DOHH2 (cell line): Measurements from ENCODE around the gene C2orf49.

Experiments
- H3F3A ChIP-seq: fragments of 200-600 bp; sonication (generic), shearing (Covaris generic); 2 replicates; pipeline ENCODE4 v1.6.0; 2016; ENCODE audit warnings: antibody characterized with exemption, mild to moderate bottlenecking; ENCODE audit not compliant: control insufficient read depth, insufficient read depth
- H3K27ac ChIP-seq: fragments of 200-600 bp; sonication (generic); 2 replicates; pipeline ENCODE4 v1.5.1; 2014; ENCODE audit warnings: low read depth, mild to moderate bottlenecking, low read length, moderate library complexity
- H3K27me3 ChIP-seq: fragments of 200-600 bp; sonication (generic); 2 replicates; pipeline ENCODE4 v1.6.1; 2014; ENCODE audit warnings: mild to moderate bottlenecking, low read length, mixed read lengths; ENCODE audit not compliant: control insufficient read depth
- H3K36me3 ChIP-seq: fragments of 200-600 bp; sonication (generic); 2 replicates; pipeline ENCODE4 v1.6.1; 2014; ENCODE audit warnings: mild to moderate bottlenecking, low read length, moderate library complexity, mixed read lengths; ENCODE audit not compliant: control insufficient read depth
- H3K4me1 ChIP-seq: fragments of 200-600 bp; sonication (generic); 2 replicates; pipeline ENCODE4 v1.6.1; 2014; ENCODE audit warnings: mild to moderate bottlenecking, low read length, mixed read lengths; ENCODE audit not compliant: control insufficient read depth
- H3K4me2 ChIP-seq: fragments of 200-600 bp; sonication (generic); 2 replicates; pipeline ENCODE4 v1.6.0; 2014; ENCODE audit warnings: mild to moderate bottlenecking, low read length, moderate library complexity
- H3K4me3 ChIP-seq: fragments of 200-600 bp; sonication (generic); 2 replicates; pipeline ENCODE4 v1.5.1; 2014; ENCODE audit warnings: mild to moderate bottlenecking, low read length, mixed read lengths
- H3K79me2 ChIP-seq: fragments of 200-600 bp; sonication (generic); 2 replicates; pipeline ENCODE4 v1.6.1; 2014; ENCODE audit warnings: mild to moderate bottlenecking, low read length, mixed read lengths; ENCODE audit not compliant: control insufficient read depth
- H3K9me2 ChIP-seq: fragments of 200-600 bp; sonication (generic); replicated peaks from 2 replicates; pipeline ENCODE4 v1.6.1; 2014; ENCODE audit warnings: mild to moderate bottlenecking, low read length, mixed read lengths; ENCODE audit not compliant: control insufficient read depth
- H3K9me3 ChIP-seq: fragments of 200-600 bp; sonication (generic); 2 replicates; pipeline ENCODE4 v1.6.1; 2014; ENCODE audit warnings: antibody characterized with exemption, low read length, mixed read lengths; ENCODE audit not compliant: control insufficient read depth, insufficient read depth
- H4K20me1 ChIP-seq: fragments of 200-600 bp; sonication (generic); 2 replicates; pipeline ENCODE4 v1.6.0; 2014; ENCODE audit warnings: low read depth, mild to moderate bottlenecking, antibody characterized with exemption, low read length, moderate library complexity; ENCODE audit not compliant: control insufficient read depth, insufficient read depth
- CTCF ChIP-seq: fragments of 200-600 bp; sonication (generic); IDR thresholded peaks from one replicate; pipeline ENCODE4 v1.5.1; 2014; ENCODE audit warnings: antibody characterized with exemption, mild to moderate bottlenecking, low read depth, low read length; ENCODE audit not compliant: poor library complexity, severe bottlenecking
- EZH2phosphoT487 ChIP-seq: fragments of 200-600 bp; sonication (generic); IDR thresholded peaks from 2 replicates; pipeline ENCODE4 v1.6.1; 2017; ENCODE audit warnings: borderline replicate concordance, mild to moderate bottlenecking, antibody characterized with exemption, low read length, moderate library complexity, mixed read lengths

Gene C2orf49

GRCh38 chr2:105383432-105384166 is 46.3 kb downstream of the C2orf49 start:
- TF ChIP-seq EZH2phosphoT487 = no peak
- TF ChIP-seq CTCF = no peak
- Histone ChIP-seq H3K27ac (no peak overlapping the region), H3K9me3 (no peaks in the 10 kb centered on the region), H3K36me3 (no peaks in the 10 kb centered on the region), H3K79me2 (no peaks in the 10 kb centered on the region), H3K4me3 (no peak overlapping the region), H3K4me1 (no peaks in the 10 kb centered on the region), H3F3A (no peaks in the 10 kb centered on the region), H3K9me2 (no peaks in the 10 kb centered on the region), H4K20me1 (no peaks in the 10 kb centered on the region), H3K27me3 (peaks cover 6% of the 10 kb centered on the region), H3K4me2 (no peak overlapping the region)

- Histone ChIP-seq H3K79me2 (no peaks in the 10 kb centered on the region), H3K4me3 (no peak overlapping the region), H4K20me1 (no peaks in the 10 kb centered on the region), H3F3A (no peaks in the 10 kb centered on the region), H3K27me3 (peaks cover 6% of the 10 kb centered on the region), H3K4me1 (no peaks in the 10 kb centered on the region), H3K27ac (no peak overlapping the region), H3K36me3 (no peaks in the 10 kb centered on the region), H3K4me2 (no peak overlapping the region), H3K9me3 (no peaks in the 10 kb centered on the region), H3K9me2 (no peaks in the 10 kb centered on the region)
- TF ChIP-seq CTCF (no peak), EZH2phosphoT487 (no peak)
Measured at GRCh38 chr2:105384216-105384615, 46.9 kb downstream of the C2orf49 start.

- Histone ChIP-seq H3K4me3 (no peak overlapping the region), H3K79me2 (no peaks in the 10 kb centered on the region), H3K4me1 (no peaks in the 10 kb centered on the region), H3K36me3 (no peaks in the 10 kb centered on the region), H3F3A (no peaks in the 10 kb centered on the region), H3K27me3 (peaks cover 6% of the 10 kb centered on the region), H3K9me2 (no peaks in the 10 kb centered on the region), H4K20me1 (no peaks in the 10 kb centered on the region), H3K27ac (no peak overlapping the region), H3K4me2 (no peak overlapping the region), H3K9me3 (no peaks in the 10 kb centered on the region)
- TF ChIP-seq EZH2phosphoT487 = no peak
- TF ChIP-seq CTCF = no peak
Measured at GRCh38 chr2:105384861-105385260, 47.5 kb downstream of the C2orf49 start.
